Neural cell (in vitro differentiated cells): ENCODE measurements around the gene TET2. TPM values are rescaled to one million over a fixed set of nuclear protein-coding genes. Genes with fewer than 3 reads are reported as not detected.

ENCODE experiments used
- H2AFZ ChIP-seq: fragments of 200-600, 300-800 bp; sonication (generic), shearing (Covaris generic); 2 replicates; pipeline ENCODE4 v1.6.0; 2014; ENCODE audit warnings: low read depth, mild to moderate bottlenecking, antibody characterized with exemption, low read length, moderate library complexity
- H3F3A ChIP-seq: fragments of 200-600 bp; shearing (Covaris generic); 2 replicates; pipeline ENCODE4 v1.6.1; 2016; ENCODE audit warnings: mild to moderate bottlenecking, moderate library complexity, mixed read lengths, antibody characterized with exemption, low read length; ENCODE audit not compliant: insufficient read depth, poor library complexity, severe bottlenecking
- H3K27ac ChIP-seq: fragments of 200-600, 300-800 bp; sonication (generic), shearing (Covaris generic); 2 replicates; pipeline ENCODE4 v1.5.1; 2014; ENCODE audit warnings: mild to moderate bottlenecking, low read length, moderate library complexity
- H3K27me3 ChIP-seq: fragments of 300-800, 200-600 bp; sonication (generic), shearing (Covaris generic); 2 replicates; pipeline ENCODE4 v1.6.0; 2014; ENCODE audit warnings: mild to moderate bottlenecking, low read depth, low read length, moderate library complexity; ENCODE audit not compliant: insufficient read depth
- H3K36me3 ChIP-seq: fragments of 300-800, 200-600 bp; sonication (generic), shearing (Covaris generic); 2 replicates; pipeline ENCODE4 v1.5.1; 2014; ENCODE audit warnings: mild to moderate bottlenecking, antibody characterized with exemption, low read length, moderate library complexity; ENCODE audit not compliant: insufficient read depth
- H3K4me2 ChIP-seq: fragments of 300-800, 200-600 bp; sonication (generic), shearing (Covaris generic); 2 replicates; pipeline ENCODE4 v1.6.0; 2014; ENCODE audit warnings: mild to moderate bottlenecking, low read length
- H3K4me3 ChIP-seq: fragments of 300-800, 200-600 bp; sonication (generic), shearing (Covaris generic); 2 replicates; pipeline ENCODE4 v1.5.1; 2014; ENCODE audit warnings: mild to moderate bottlenecking, low read length, moderate library complexity
- H3K79me2 ChIP-seq: fragments of 200-600 bp; shearing (Covaris generic); replicated peaks from 2 replicates; pipeline ENCODE4 v1.6.0; 2014; ENCODE audit warnings: mild to moderate bottlenecking, low read length, moderate library complexity; ENCODE audit not compliant: insufficient read depth
- H3K9ac ChIP-seq: fragments of 300-800, 200-600 bp; sonication (generic), shearing (Covaris generic); 2 replicates; pipeline ENCODE4 v1.6.1; 2016; ENCODE audit warnings: mild to moderate bottlenecking, low read length, mixed read lengths
- H3K9me2 ChIP-seq: fragments of 200-600 bp; shearing (Covaris generic); 2 replicates; pipeline ENCODE4 v1.6.1; 2016; ENCODE audit warnings: mild to moderate bottlenecking, low read length, mixed read lengths; ENCODE audit not compliant: insufficient read depth
- H3K9me3 ChIP-seq: fragments of 200-600, 300-800 bp; sonication (generic), shearing (Covaris generic); 2 replicates; pipeline ENCODE4 v1.6.1; 2016; ENCODE audit warnings: mild to moderate bottlenecking, mixed run types, low read length, moderate library complexity, mixed read lengths
- H4K20me1 ChIP-seq: fragments of 200-600 bp; shearing (Covaris generic); 2 replicates; pipeline ENCODE4 v1.6.1; 2016; ENCODE audit warnings: mild to moderate bottlenecking, mixed run types; ENCODE audit not compliant: insufficient read depth
- EP300 ChIP-seq: fragments of 450-650 bp; conservative IDR thresholded peaks from 2 replicates; pipeline ENCODE4 v1.6.1; 2014; ENCODE audit warnings: antibody characterized with exemption, mild to moderate bottlenecking, moderate library complexity; ENCODE audit not compliant: poor library complexity, severe bottlenecking
- EZH2 ChIP-seq: fragments of 200-600, 300-800 bp; shearing (Covaris generic), sonication (generic); IDR thresholded peaks from 2 replicates; pipeline ENCODE4 v1.6.1; 2014; ENCODE audit warnings: antibody characterized with exemption, low read length, borderline replicate concordance, mild to moderate bottlenecking; ENCODE audit not compliant: insufficient read depth, poor library complexity, severe bottlenecking
- MXI1 ChIP-seq: fragments of 450-650 bp; conservative IDR thresholded peaks from 2 replicates; pipeline ENCODE4 v1.6.1; 2014; ENCODE audit warnings: antibody characterized with exemption, mild to moderate bottlenecking; ENCODE audit not compliant: poor library complexity, severe bottlenecking
- POLR2AphosphoS5 ChIP-seq: IDR thresholded peaks from 2 replicates; pipeline ENCODE4 v1.6.1; 2012
- RAD21 ChIP-seq: fragments of 450-650 bp; conservative IDR thresholded peaks from 2 replicates; pipeline ENCODE4 v1.6.1; 2014; ENCODE audit warnings: antibody characterized with exemption, mild to moderate bottlenecking, moderate library complexity
- SMC3 ChIP-seq: fragments of 450-650 bp; conservative IDR thresholded peaks from 2 replicates; pipeline ENCODE4 v1.6.1; 2014; ENCODE audit warnings: antibody characterized with exemption, mild to moderate bottlenecking, moderate library complexity; ENCODE audit not compliant: poor library complexity
- TAF1 ChIP-seq: IDR thresholded peaks from 2 replicates; pipeline ENCODE4 v1.6.1; 2012; ENCODE audit warnings: low read depth
- polyA plus RNA-seq: library from polyadenylated mRNA; depleted of rRNA; stranded (reverse); fragments of >200 nt; gene quantifications from 2 replicates; pipeline ENCODE4 v1.2.3, GENCODE V29; 2014
- TF ChIP-seq, protein P1 (sequence below): IDR thresholded peaks from 2 replicates; pipeline ENCODE4 v1.6.1; 2012; ENCODE audit warnings: borderline replicate concordance
- TF ChIP-seq, protein P2 (sequence below): fragments of 450-650 bp; IDR thresholded peaks from 2 replicates; pipeline ENCODE4 v1.5.1; 2014; ENCODE audit warnings: antibody characterized with exemption, mild to moderate bottlenecking, moderate library complexity; ENCODE audit not compliant: poor library complexity, severe bottlenecking

TET2 gene
- polyA plus RNA-seq, 1 donor from 2014 or later = 27.1 TPM

- Histone ChIP-seq H3K9me2 (no peaks in the 10 kb centered on the region), H3K9ac (no peak overlapping the region), H3F3A (no peaks in the 10 kb centered on the region), H2AFZ (no peak overlapping the region), H3K27ac (no peak overlapping the region), H3K9me3 (no peaks in the 10 kb centered on the region), H3K79me2 (no peaks in the 10 kb centered on the region), H3K27me3 (no peaks in the 10 kb centered on the region), H4K20me1 (no peaks in the 10 kb centered on the region), H3K4me2 (no peak overlapping the region), H3K36me3 (no peaks in the 10 kb centered on the region), H3K4me3 (no peak overlapping the region)
- TF ChIP-seq RAD21 (no peak), SMC3 (no peak), TAF1 (no peak), EZH2 (no peak), EP300 (no peak), POLR2AphosphoS5 (no peak), MXI1 (no peak)
- TF ChIP-seq, protein P1, sequence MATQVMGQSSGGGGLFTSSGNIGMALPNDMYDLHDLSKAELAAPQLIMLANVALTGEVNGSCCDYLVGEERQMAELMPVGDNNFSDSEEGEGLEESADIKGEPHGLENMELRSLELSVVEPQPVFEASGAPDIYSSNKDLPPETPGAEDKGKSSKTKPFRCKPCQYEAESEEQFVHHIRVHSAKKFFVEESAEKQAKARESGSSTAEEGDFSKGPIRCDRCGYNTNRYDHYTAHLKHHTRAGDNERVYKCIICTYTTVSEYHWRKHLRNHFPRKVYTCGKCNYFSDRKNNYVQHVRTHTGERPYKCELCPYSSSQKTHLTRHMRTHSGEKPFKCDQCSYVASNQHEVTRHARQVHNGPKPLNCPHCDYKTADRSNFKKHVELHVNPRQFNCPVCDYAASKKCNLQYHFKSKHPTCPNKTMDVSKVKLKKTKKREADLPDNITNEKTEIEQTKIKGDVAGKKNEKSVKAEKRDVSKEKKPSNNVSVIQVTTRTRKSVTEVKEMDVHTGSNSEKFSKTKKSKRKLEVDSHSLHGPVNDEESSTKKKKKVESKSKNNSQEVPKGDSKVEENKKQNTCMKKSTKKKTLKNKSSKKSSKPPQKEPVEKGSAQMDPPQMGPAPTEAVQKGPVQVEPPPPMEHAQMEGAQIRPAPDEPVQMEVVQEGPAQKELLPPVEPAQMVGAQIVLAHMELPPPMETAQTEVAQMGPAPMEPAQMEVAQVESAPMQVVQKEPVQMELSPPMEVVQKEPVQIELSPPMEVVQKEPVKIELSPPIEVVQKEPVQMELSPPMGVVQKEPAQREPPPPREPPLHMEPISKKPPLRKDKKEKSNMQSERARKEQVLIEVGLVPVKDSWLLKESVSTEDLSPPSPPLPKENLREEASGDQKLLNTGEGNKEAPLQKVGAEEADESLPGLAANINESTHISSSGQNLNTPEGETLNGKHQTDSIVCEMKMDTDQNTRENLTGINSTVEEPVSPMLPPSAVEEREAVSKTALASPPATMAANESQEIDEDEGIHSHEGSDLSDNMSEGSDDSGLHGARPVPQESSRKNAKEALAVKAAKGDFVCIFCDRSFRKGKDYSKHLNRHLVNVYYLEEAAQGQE = no peak
- TF ChIP-seq, protein P2, sequence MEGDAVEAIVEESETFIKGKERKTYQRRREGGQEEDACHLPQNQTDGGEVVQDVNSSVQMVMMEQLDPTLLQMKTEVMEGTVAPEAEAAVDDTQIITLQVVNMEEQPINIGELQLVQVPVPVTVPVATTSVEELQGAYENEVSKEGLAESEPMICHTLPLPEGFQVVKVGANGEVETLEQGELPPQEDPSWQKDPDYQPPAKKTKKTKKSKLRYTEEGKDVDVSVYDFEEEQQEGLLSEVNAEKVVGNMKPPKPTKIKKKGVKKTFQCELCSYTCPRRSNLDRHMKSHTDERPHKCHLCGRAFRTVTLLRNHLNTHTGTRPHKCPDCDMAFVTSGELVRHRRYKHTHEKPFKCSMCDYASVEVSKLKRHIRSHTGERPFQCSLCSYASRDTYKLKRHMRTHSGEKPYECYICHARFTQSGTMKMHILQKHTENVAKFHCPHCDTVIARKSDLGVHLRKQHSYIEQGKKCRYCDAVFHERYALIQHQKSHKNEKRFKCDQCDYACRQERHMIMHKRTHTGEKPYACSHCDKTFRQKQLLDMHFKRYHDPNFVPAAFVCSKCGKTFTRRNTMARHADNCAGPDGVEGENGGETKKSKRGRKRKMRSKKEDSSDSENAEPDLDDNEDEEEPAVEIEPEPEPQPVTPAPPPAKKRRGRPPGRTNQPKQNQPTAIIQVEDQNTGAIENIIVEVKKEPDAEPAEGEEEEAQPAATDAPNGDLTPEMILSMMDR = no peak
Observed at GRCh38 chr4:105139646-105140045, 7.0 kb upstream of the TET2 start.

DNA sequence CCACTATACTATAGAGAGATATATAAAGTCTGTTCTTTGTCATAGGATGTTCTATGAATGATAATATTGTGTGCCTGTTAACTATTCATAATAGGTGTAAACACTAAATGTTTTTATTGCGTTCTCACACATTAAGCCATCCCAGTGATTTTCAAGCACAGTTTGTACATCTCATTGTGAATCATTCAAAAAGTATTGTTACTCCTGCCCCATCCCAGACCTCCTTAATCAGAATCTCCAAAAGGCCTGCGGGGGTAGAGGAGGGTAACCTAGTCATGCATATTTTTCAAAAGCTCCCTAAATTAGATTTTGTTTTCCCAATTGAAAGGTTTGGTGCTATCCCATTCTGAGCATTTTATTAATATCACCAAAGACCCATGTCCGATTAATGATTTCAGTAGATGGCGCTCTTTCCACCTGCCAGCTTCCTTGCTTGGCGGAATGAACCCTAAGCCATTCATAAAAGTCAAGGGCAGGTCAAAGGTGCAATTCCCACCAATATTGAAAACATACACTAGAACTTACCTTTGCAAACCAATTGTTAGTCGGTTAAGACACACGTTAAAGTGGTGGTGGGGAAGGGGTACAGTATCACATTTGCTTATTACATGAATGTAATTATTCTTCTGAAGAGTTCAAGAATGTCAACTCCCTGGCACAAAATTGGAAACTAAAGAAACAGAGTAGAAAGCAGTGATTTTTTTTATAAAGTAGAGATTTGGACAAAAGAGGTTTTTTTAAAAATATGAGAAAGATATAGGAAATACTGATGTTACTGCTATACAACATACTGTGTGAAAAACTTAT is 5.8 kb upstream of the TET2 start:
- Histone ChIP-seq H3K27me3 (no peaks in the 10 kb centered on the region), H3K9me3 (no peaks in the 10 kb centered on the region), H3K4me3 (no peak overlapping the region), H3K36me3 (no peaks in the 10 kb centered on the region), H3K79me2 (no peaks in the 10 kb centered on the region), H3K9ac (no peak overlapping the region), H4K20me1 (no peaks in the 10 kb centered on the region), H3K9me2 (no peaks in the 10 kb centered on the region), H2AFZ (no peak overlapping the region), H3F3A (no peaks in the 10 kb centered on the region), H3K27ac (no peak overlapping the region), H3K4me2 (no peak overlapping the region)
- TF ChIP-seq RAD21 = peak; percentile 58
- no peak for TF ChIP-seq TAF1
- TF ChIP-seq, protein P2 = peak; percentile 61
- TF ChIP-seq EP300 = no peak
- peak; percentile 53 for TF ChIP-seq SMC3
- TF ChIP-seq EZH2 = no peak
- TF ChIP-seq, protein P1 = no peak
- no peak for TF ChIP-seq POLR2AphosphoS5
- no peak for TF ChIP-seq MXI1
